HG02973 (cell line): ENCODE measurements around the gene MYO5C.

ENCODE experiments used
- ATAC-seq: cut with Tn5 transposase; IDR thresholded peaks from one replicate; pipeline ENCODE4 v1.9.1; 2021; ENCODE audit warnings: moderate library complexity; ENCODE audit not compliant: unreplicated experiment

Gene MYO5C

DNA sequence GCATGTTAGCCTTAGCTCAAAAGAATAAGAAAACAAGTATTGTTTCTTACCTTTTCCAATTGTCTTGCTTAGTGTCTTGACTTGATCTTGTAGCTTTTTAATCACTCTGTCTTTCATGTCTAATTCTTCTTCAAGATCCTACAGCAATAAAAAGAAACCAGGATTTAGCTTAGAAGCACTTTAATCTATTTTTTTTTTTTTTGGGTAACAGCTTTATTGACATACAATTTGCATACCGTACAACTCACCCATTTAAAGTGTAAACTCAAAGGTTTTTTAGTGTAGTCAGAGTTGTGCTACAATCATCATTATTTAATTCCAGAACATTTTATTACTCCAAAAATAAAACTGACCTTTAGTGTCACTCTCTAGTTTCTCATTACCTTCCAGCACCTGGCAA lies 81.1 kb downstream of the MYO5C start:
- no peak for ATAC-seq

- no peak for ATAC-seq
These were observed 82.4 kb downstream of the MYO5C start for GRCh38 chr15:52213206-52213605.

DNA sequence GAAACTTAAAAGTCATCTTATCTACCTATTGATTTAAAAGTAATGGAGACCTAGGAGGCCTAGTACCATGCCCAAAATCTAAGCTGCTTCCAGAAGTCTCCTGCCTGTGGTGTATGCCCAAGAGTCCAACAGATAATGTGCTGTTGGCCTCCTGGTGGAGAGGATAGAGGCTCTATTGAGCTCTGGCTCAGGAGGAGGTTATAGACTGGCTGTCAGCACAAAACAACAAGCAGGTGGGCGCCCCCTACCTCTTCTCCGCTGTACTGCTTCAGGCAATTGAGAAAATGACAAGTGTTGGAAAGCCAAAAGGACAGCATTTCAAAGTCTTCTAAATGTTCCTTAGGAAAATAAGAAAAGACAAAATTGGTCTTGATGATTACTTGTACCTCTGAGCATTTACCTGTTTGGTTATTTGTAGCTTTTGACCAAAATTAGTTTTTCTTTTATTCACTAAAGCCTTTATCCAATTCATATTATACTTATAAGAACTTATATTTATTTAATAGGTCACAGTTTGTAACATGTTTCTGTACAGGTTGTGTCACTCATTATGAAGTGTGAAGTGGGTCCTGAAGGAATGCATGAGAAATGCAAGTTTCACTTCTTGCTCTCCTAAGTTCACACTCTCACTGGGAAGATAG lies 87.2 kb downstream of the MYO5C start:
- ATAC-seq = peak; percentile 76

DNA sequence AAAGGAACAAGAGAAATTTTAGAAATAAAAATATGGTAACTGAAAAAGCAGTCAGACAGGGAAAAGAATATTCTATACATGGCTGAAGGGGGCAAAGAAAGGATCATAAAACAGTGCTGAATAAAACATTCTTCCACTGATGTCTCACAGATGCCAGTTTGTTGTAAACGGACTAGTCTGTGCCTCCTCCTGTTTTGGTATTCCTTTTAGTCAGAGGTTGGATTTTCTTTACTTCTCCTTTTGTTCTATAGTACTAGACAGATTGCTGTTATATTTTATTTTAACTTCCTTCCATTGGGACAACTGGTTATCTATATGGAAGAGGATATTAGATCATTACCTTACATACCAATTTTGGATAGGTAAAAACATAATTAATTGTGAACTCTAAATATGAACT lies 88.4 kb downstream of the MYO5C start:
- ATAC-seq = no peak

DNA sequence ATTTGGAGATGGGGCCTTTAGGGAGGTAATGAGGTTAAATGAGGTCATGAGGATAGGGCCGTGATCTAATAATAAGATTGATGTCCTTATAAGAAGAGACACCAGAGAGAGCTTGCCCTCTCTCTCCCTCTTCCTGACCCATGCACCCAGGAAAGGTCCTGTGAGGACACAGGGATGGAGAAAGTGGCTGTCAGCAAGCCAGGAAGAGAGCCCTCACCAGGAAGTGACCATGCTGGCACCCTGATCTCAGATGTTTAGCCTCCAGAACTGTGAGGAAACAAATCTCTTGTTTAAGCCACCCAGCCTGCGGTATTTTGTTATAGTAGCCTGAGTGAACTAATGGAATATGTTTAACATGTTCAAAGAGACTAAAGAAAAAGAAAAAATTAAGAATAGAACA lies 89.2 kb downstream of the MYO5C start:
- ATAC-seq = no peak

- ATAC-seq = no peak
These were observed 90.9 kb downstream of the MYO5C start for GRCh38 chr15:52204657-52205056.

DNA sequence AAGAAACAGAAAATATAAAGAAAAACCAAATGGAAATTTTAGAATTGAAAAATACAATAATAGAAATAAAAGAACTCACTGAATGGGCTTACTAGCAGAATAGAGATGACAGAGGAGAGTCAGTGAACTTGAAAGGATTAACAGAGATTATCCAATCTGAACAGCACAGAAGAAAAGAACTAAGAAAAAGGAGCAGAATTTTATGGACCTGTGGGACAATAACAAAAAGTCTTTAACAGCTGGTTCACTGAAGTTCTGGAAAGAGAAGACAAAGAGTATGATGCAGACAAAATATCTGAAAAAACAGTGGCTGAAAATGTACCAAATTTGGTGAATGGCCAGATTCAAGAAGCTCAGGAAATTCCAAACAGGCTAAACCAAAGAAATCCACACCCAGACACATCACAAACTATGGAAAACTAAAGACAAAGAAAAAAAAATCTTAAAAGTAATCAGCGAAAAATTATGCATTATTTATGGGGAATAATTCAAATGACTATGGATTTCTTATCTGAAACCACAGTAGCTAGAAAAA lies 94.7 kb downstream of the MYO5C start:
- ATAC-seq = no peak

DNA sequence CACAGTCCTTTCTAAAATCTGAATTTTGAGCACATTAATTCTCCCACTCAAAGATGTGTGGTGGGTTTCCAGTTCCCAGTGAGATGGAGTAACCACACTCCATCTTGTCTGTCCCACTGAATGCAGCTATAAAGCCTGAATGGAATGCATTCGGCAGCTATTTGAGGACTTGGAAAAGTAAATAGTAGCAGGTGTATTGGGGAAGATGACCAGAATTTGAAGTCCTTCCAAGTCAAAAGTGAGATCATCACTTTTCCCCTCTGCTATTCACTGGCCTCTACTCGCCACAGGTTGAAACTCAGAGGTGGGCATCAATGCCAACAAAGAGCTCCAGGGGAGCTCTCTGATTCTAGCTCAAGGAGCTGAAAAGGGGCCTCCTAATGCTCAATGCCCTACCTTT lies 96.3 kb downstream of the MYO5C start:
- no peak for ATAC-seq

- no peak for ATAC-seq
These were observed 98.7 kb downstream of the MYO5C start for GRCh38 chr15:52196891-52197290.

DNA sequence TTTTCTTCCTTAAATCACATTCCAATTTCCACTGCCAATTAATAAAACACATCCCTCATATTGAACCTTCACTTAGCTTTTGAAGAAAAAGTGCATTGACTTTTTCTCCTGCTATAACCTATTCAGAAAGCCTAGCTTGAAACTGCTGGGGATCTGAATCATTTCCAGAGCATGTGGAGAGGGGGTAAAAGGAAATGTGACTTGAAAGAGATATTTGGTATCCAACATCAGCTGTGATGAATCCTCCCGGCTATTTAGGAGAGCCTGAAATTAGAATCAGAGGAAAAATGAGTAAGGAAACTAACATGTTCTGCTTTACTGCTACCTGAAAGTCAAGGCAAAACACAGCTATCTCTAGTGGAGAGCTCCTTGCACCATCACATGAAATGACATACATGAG lies 101.8 kb downstream of the MYO5C start:
- no peak for ATAC-seq

GRCh38 chr15:52193321-52193720 lies 102.3 kb downstream of the MYO5C start:
- no peak for ATAC-seq

GRCh38 chr15:52191207-52191606 lies 104.4 kb downstream of the MYO5C start, which contains the start of gene GNB5:
TSS of gene GNB5 (minus strand) at chr15:52191392. CDS start at chr15:52184676, 6,716 bp downstream.
- ATAC-seq = no peak

DNA sequence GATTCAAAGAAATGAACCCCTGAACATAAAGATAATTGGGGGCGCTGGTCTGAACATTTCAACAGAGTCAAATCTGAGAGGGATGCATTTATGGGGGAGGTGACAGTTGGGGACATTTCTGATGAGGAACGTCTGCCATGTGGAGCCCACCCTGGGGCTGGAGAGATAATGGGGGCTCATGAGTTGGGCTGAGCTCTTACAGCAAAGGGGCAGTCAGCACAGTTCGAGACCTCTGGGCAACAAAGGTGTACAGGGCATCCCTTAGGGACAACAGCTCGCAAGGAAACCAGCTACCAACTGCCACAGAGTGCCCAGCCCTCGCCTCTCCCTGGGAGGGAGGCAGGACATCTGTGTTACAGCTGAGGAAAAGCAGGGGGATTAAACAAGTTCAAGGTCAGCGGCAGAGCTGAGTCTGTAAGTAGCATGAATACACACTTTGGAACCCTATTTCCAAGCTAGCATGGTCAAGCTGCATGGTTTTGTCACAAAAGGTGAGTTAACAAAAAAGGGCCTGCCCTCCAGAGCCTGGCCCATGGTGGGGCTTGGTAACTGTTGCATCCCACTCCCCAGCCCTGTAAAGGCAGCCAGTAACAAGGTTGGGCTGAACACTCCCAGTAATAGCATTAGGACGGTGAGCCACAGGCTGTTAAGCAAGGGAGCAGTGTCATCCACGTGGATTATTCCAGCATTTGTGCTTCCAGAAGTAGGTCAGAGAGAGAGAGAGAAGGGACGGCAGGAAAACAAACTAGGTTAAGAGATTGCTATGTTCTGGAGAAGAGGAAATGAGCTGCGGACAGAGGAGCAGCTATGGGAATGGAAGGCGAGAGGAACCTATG lies 108.7 kb downstream of the MYO5C start:
- ATAC-seq = no peak

- no peak for ATAC-seq
These were observed 110.4 kb downstream of the MYO5C start for GRCh38 chr15:52185151-52185561.

- no peak for ATAC-seq
These were observed 110.9 kb downstream of the MYO5C start for GRCh38 chr15:52184721-52185120.

DNA sequence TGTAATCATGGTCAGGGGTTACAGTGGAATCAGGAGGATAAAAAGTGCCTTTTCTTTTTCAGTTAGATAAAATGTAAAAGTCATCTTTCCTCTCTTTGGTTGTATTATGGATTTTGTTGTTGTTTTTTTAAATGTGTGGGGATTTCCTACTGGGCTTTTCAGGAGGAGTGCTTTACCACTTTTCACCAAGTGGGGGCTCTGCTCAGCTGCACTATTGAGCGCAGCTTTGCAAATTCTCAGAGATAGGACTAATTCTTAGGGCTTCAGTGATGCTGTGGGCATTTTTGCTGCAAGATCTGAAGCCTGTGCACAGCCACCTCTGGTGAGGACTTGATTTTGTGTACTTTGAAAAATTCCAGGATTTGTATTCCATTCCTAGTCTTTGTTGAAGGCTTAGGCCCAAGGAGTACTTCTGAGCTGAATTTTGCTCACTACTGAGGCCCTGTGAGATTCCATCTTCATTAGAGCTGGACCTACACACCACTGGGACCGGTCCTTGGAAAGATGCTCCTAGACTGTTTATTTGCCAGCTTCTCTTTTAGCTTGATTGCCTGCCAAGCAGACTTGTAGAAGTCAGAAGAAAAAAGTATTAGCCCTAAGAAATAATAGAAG lies 111.9 kb downstream of the MYO5C start:
- no peak for ATAC-seq

GRCh38 chr15:52181938-52182780 lies 113.4 kb downstream of the MYO5C start:
- no peak for ATAC-seq

GRCh38 chr15:52180851-52181450 lies 114.7 kb downstream of the MYO5C start:
- ATAC-seq = no peak

GRCh38 chr15:52180196-52180835 lies 115.3 kb downstream of the MYO5C start:
- peak; percentile 17 for ATAC-seq
